Retinal pigment epithelial cell (primary cell): ENCODE results near the gene IMPACT.

Experiments used
- DNase-seq: peaks from one replicate; pipeline ENCODE4 v3.0.0-alpha.2; 2010; ENCODE audit warnings: low read depth
- H3K4me3 ChIP-seq: 2 replicates; pipeline ENCODE4 v1.5.1; 2011; ENCODE audit warnings: mild to moderate bottlenecking, low read length, control low read depth, moderate library complexity
- CTCF ChIP-seq: conservative IDR thresholded peaks from 2 replicates; pipeline ENCODE4 v1.5.1; 2011; ENCODE audit warnings: low read depth, low read length, control low read depth, inconsistent platforms

IMPACT gene

GRCh38 chr18:24432618-24433017, 6.1 kb downstream of the IMPACT start:
- no peak overlapping the region for H3K4me3 ChIP-seq
- TF ChIP-seq CTCF: no peak
- no peak for DNase-seq

DNA sequence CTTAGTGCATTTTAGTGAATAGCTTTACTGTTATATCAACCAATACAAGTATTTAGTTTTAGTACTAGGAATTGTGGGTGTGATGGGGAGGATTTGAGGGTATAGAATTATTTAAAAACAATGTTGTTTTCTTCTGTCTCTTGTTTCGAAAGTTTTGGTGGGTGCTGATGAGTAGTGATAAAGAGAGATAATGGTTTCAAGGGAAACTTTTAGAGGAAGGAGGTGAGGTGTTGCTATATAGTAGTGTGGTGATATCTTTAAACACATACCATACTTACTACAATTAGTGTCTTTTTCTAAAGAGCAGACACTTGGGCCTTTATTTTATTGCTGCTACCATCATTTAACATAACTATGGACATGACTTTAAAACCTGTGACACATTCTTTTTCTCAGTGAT, 10.5 kb downstream of the IMPACT start:
- TF ChIP-seq CTCF: no peak
- no peak overlapping the region for H3K4me3 ChIP-seq
- DNase-seq: no peak

- TF ChIP-seq CTCF: no peak
- DNase-seq: no peak
These were observed 17.4 kb downstream of the IMPACT start for GRCh38 chr18:24443870-24444269.

DNA sequence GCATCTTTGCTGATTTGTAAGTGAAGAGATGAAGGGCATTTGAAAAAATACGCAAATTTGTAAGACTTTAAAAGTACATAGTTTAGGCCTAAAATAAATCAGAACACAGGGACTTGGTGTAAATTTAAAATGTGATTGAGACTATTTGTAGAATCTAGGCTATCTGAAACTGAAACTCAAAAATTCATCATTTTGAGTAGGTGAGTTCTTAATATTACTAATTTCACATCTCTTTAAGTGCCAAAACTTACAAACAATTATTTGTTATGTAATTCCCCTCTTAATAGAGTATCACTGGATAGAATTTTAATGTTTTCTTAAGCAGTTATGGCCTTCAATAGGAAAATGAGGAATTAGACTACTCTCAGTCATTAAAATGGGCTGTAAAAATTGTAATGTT, 20.0 kb downstream of the IMPACT start:
- no peak for TF ChIP-seq CTCF
- no peak overlapping the region for H3K4me3 ChIP-seq
- DNase-seq: no peak

More at GRCh38 chr18:24443870-24444269, 17.4 kb downstream of the IMPACT start:
- H3K4me3 ChIP-seq: no peak overlapping the region

DNA sequence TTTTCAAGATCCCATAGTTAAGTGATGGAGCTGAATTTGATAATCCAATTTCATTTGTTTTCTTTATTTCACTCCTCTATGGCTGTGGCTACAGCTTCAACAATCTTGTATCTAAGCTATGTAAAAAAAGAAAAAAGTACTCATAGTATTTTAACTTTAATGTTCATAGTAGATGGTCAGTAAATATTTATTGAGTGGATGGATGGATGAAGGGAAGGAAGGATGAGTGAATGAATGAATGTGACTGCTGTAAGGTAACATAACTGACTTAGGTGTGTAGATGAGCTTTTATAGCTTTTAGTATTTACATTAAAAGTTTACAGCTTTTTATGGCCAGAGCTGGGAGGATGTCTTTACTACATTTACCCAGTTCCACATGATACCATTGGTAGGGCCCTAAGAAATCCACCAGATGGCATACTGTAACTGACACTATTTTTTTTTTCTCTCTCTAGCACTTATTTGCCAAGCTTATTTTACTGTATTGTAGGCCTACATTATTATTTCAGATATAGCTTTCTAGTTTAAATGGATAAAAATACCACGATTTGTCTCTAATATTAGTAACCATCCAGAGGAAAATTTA, 20.6 kb downstream of the IMPACT start:
- DNase-seq: no peak
- H3K4me3 ChIP-seq: no peak overlapping the region
- TF ChIP-seq CTCF: peak; percentile 37

DNA sequence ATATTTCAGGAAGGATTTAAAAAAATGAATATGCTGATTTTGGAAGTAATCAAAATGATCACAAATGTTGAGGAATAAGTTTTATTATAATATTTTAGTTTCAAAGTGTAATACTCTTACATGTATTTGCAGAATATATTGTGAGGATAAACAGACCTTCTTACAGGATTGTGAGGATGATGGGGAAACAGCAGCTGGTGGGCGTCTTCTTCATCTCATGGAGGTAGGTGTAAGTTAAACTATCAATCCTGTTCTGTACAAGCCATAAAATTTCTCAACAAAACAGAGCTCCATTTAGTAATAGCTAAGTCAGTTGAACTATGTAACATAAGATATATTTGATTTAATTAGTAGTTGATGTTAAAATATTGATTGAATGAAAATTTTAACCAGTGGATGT, 21.5 kb downstream of the IMPACT start:
- TF ChIP-seq CTCF: no peak
- no peak overlapping the region for H3K4me3 ChIP-seq
- no peak for DNase-seq

DNA sequence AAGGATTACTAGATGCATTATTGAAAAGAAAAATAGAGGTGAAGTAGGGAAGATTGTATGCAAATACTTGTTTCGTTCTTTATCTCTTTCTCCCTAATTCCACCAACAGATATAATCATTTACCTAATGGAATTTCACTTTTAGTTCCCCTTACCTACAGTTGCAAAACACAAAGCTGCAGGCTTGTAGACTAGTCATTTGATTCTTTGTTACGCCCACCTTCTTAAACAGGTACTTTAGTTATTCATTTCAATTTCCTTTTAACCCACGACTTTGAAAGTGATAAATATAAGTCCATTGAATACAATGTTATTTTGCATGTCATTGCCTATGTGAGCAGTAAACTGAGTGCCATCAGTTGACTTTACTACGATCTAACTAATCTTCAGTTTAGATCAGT, 30.1 kb downstream of the IMPACT start:
- no peak for DNase-seq
- no peak for TF ChIP-seq CTCF

More for the DNA sequence above, 30.1 kb downstream of the IMPACT start:
- no peak overlapping the region for H3K4me3 ChIP-seq
